ENCODE results near the gene LIX1.
A peak's percentile ranks its signal among the peaks of the same experiment; 100 is the strongest.
"Not testable (repeated sequence)": the region's sequence is repeated elsewhere in the genome, so short reads cannot be mapped to it uniquely, and the experiment has no call there.

LIX1 gene

GRCh38 chr5:97142521-97143254 is at the start of gene LIX1:
LIX1 (minus strand) TSS chr5:97142611; CDS start chr5:97142576, 35 bp downstream.
- no peak within 1 kb of the TSS for H3K4me3 ChIP-seq (ENCODE audit: low read depth, low read length)
- TF ChIP-seq CTCF (conservative IDR thresholded peaks at IDR 0.05; ENCODE audit: low read depth, low read length) = peak; percentile 74
- peak; percentile 72 for DNase-seq (ENCODE audit: low read depth)

GRCh38 chr5:97191893-97192292 is 49.5 kb upstream of the LIX1 start:
- no peak for DNase-seq (ENCODE audit: low read depth)
- H3K4me3 ChIP-seq (ENCODE audit: low read depth, low read length) = no peak overlapping the region
- no peak for TF ChIP-seq CTCF (conservative IDR thresholded peaks at IDR 0.05; ENCODE audit: low read depth, low read length)

- not testable (repeated sequence) for DNase-seq (ENCODE audit: low read depth); H3K4me3 ChIP-seq (ENCODE audit: low read depth, low read length)
Measured at GRCh38 chr5:97189523-97189922, 47.1 kb upstream of the LIX1 start.

GRCh38 chr5:97183930-97184213 is 41.5 kb upstream of the LIX1 start:
- H3K4me3 ChIP-seq (ENCODE audit: low read depth, low read length) = peak overlapping the region; percentile 90
- no peak for TF ChIP-seq CTCF (conservative IDR thresholded peaks at IDR 0.05; ENCODE audit: low read depth, low read length)
- DNase-seq (ENCODE audit: low read depth) = no peak

- peak within 1 kb of the TSS; percentile 90 for H3K4me3 ChIP-seq (ENCODE audit: low read depth, low read length)
- peak; percentile 96 for DNase-seq (ENCODE audit: low read depth)
- TF ChIP-seq CTCF (conservative IDR thresholded peaks at IDR 0.05; ENCODE audit: low read depth, low read length) = peak; percentile 5
Measured at GRCh38 chr5:97183100-97183929, 40.9 kb upstream of the LIX1 start, which contains the start of gene RIOK2. RIOK2 (minus strand) TSS chr5:97183247; CDS start chr5:97183191, 56 bp downstream.

- H3K4me3 ChIP-seq (ENCODE audit: low read depth, low read length) = peak overlapping the region; percentile 90
- TF ChIP-seq CTCF (conservative IDR thresholded peaks at IDR 0.05; ENCODE audit: low read depth, low read length) = no peak
- peak; percentile 32 for DNase-seq (ENCODE audit: low read depth)
Measured at GRCh38 chr5:97182571-97183099, 40.2 kb upstream of the LIX1 start.

GRCh38 chr5:97181856-97182545 is 39.6 kb upstream of the LIX1 start:
- H3K4me3 ChIP-seq (ENCODE audit: low read depth, low read length) = peak overlapping the region; percentile 90
- peak; percentile 38 for DNase-seq (ENCODE audit: low read depth)

GRCh38 chr5:97179457-97179856 is 37.0 kb upstream of the LIX1 start:
- not testable (repeated sequence) for DNase-seq (ENCODE audit: low read depth); H3K4me3 ChIP-seq (ENCODE audit: low read depth, low read length)

More at GRCh38 chr5:97181856-97182545, 39.6 kb upstream of the LIX1 start:
- TF ChIP-seq CTCF (conservative IDR thresholded peaks at IDR 0.05; ENCODE audit: low read depth, low read length) = no peak
